Right atrium auricular region (tissue), 2 donors: ENCODE data around the gene FAM236C. TPM values are rescaled to one million over a fixed set of nuclear protein-coding genes. Genes with fewer than 3 reads are reported as not detected.
"Not testable (repeated sequence)": the region's sequence is repeated elsewhere in the genome, so short reads cannot be mapped to it uniquely, and the experiment has no call there.

Experiments used
- DNase-seq: peaks from one replicate; pipeline ENCODE4 v3.0.0-alpha.2; 2019; ENCODE audit warnings: low spot score
- H3K27ac ChIP-seq, 2 donors: fragments of 200-600 bp; sonication (generic); 1 replicate in 1 of 2; 2 replicates in 1 of 2; pipeline ENCODE4 v1.5.1; 2016 to 2019
- H3K27me3 ChIP-seq, 2 donors: fragments of 200-600 bp; sonication (generic); one replicate each; pipeline versions ENCODE4 v1.5.1 to v1.6.0; 2017 to 2019
- H3K36me3 ChIP-seq: fragments of 200-600 bp; sonication (generic); one replicate; pipeline ENCODE4 v1.5.1; 2016
- H3K4me1 ChIP-seq, 2 donors: fragments of 200-600 bp; sonication (generic); one replicate each; pipeline versions ENCODE4 v1.5.1 to v1.6.0; 2017 to 2019
- H3K4me3 ChIP-seq, 2 donors: fragments of 200-600 bp; sonication (generic); 1 replicate in 1 of 2; 2 replicates in 1 of 2; pipeline ENCODE4 v1.5.1; 2017 to 2019; ENCODE audit warnings: mild to moderate bottlenecking in 1 of 2, moderate library complexity in 1 of 2
- H3K9me3 ChIP-seq, 2 donors: fragments of 200-600 bp; sonication (generic); one replicate each; pipeline ENCODE4 v1.5.1; 2019
- total RNA-seq, 2 donors: library from RNA; depleted of rRNA; stranded (reverse); fragments of >200 nt; gene quantifications; one replicate each; pipeline ENCODE4 v1.1.0, GENCODE V29; 2016

The FAM236C gene
- not detected for total RNA-seq

DNA sequence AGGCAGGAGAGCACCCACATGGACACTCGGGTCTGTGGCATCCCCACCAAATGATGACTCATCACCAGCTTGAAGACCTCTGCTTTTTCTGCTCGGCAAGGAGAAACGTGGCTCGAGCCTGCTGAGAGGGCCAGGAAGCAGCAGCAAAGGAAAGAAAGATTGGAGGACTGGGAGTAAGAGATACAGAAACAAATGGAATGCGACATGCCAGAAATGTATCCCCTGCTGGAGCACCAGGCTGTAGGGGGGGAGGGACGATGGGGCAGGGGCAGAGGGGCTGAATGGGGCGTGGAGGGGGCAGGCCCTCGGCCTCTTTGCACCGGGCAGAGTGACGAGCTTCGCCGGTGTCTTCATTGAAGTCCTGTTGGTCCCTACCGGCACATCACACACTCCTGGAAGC, at the start of gene FAM236C:
TSS of gene FAM236C (plus strand) at position 301 of the 400 bp plus-strand sequence. CDS start 100 bp downstream, outside the sequence.
- not testable (repeated sequence) for H3K27me3 ChIP-seq, H3K4me3 ChIP-seq, H3K4me1 ChIP-seq, H3K27ac ChIP-seq, H3K36me3 ChIP-seq, DNase-seq, H3K9me3 ChIP-seq

DNA sequence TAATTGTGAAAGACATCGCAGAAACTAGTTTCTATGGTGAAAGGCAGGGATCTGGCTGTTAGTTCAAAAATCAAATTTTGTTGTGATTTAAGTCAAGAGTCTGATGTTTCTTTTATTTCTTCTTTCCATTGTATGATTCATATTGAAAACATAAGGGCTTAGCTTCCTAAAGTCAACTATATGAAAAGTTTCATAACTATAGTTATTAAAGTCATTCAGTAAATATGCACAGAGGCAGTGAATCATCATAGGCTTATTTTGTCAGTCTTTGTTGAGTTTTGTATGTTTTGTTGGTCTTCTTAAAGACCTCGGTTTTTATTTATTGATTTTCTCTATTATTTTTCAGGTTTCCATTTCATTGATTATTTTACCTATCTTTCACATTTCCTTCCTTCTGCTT, 29.5 kb upstream of the FAM236C start:
- not testable (repeated sequence) for H3K9me3 ChIP-seq, H3K4me3 ChIP-seq, H3K4me1 ChIP-seq, DNase-seq, H3K36me3 ChIP-seq, H3K27ac ChIP-seq, H3K27me3 ChIP-seq

- not testable (repeated sequence) for H3K36me3 ChIP-seq, DNase-seq, H3K27me3 ChIP-seq, H3K27ac ChIP-seq, H3K4me1 ChIP-seq, H3K4me3 ChIP-seq, H3K9me3 ChIP-seq
Measured at GRCh38 chrX:72889740-72890139, 22.7 kb upstream of the FAM236C start.

- H3K4me1 ChIP-seq, H3K4me3 ChIP-seq, H3K9me3 ChIP-seq, DNase-seq, H3K27ac ChIP-seq, H3K27me3 ChIP-seq, H3K36me3 ChIP-seq: not testable (repeated sequence)
Measured at GRCh38 chrX:72916096-72916495, 3.7 kb downstream of the FAM236C start.

- not testable (repeated sequence) for H3K27ac ChIP-seq, H3K9me3 ChIP-seq, H3K4me1 ChIP-seq, H3K36me3 ChIP-seq, H3K4me3 ChIP-seq, DNase-seq, H3K27me3 ChIP-seq
Measured at GRCh38 chrX:72932283-72932682, 19.9 kb downstream of the FAM236C start.

DNA sequence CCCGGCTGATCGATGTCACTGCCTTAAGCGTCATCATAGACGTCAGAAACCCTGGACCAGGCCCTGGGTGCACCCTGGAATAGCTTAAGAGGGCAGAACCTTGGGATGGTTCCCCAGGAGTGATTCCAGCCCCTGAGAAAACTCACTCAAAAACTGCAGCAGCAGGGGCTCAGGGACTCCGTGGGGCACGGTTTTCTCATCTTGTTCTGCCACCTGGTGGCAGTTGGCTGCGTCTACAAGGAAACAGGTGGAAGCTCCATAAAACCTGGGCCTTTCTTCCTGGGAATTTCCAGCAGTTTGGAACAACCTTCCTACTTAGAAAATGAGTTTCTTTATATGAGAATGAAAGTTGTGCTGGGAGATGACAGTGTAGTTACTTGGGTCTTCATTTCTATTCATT, 24.0 kb downstream of the FAM236C start:
- H3K9me3 ChIP-seq, H3K4me1 ChIP-seq, DNase-seq, H3K36me3 ChIP-seq, H3K4me3 ChIP-seq, H3K27ac ChIP-seq, H3K27me3 ChIP-seq: not testable (repeated sequence)

- not testable (repeated sequence) for H3K4me1 ChIP-seq, H3K9me3 ChIP-seq, H3K36me3 ChIP-seq, DNase-seq, H3K4me3 ChIP-seq, H3K27ac ChIP-seq, H3K27me3 ChIP-seq
Measured at GRCh38 chrX:72936882-72937455, 24.6 kb downstream of the FAM236C start.

- not testable (repeated sequence) for H3K4me3 ChIP-seq, H3K9me3 ChIP-seq, H3K27ac ChIP-seq, H3K27me3 ChIP-seq, DNase-seq, H3K4me1 ChIP-seq, H3K36me3 ChIP-seq
Measured at GRCh38 chrX:72937906-72938305, 25.5 kb downstream of the FAM236C start, which contains the start of gene FAM236A. Gene FAM236A, plus strand, starts transcription at chrX:72938206. Its CDS starts 57 bp downstream, at chrX:72938263.

DNA sequence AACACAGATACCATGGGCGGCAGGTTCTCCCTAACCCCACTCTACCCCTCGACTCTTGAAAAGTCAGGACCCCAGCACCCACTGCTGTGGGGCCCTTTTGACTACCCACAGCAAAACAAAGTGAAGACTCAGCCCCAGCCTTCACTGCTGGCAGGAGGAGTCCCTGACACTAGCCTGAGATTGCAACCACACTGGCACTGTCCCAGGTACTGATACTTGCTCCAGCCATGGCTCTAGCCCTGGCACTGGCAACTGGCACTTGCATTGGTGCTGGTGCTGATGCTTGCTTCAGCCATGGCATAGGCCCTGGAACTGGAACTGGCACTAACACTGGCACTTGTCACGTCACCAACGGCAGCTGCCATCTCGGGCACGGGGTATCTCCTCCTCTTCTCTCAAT, 29.9 kb downstream of the FAM236C start:
- H3K4me3 ChIP-seq, H3K9me3 ChIP-seq, H3K27ac ChIP-seq, H3K27me3 ChIP-seq, H3K4me1 ChIP-seq, DNase-seq, H3K36me3 ChIP-seq: not testable (repeated sequence)

- H3K36me3 ChIP-seq, H3K4me3 ChIP-seq, H3K27me3 ChIP-seq, DNase-seq, H3K27ac ChIP-seq, H3K4me1 ChIP-seq, H3K9me3 ChIP-seq: not testable (repeated sequence)
Measured at GRCh38 chrX:72943035-72943818, 30.8 kb downstream of the FAM236C start.

DNA sequence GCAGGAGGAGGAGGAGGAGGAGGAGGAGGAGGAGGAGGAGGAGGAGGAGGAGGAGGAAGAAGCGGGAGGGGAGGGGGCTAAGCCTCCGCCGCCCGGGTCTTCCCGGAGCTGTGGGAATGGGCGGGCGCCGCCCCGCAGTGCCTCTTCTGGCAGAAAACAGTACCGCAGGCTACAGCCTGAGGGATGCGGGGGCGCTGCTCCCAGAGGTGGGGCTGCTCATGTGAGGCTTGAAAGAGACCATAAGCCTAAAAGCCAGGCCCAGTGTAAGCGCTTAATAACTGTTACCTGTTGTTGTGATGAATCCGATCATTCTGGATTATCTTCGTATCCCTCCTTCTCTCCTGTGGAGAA, 31.4 kb downstream of the FAM236C start, which contains the start of gene DMRTC1:
TSS of gene DMRTC1 (minus strand) at position 19 of the 351 bp plus-strand sequence. CDS start 68,143 bp downstream, outside the sequence.
- not testable (repeated sequence) for H3K27ac ChIP-seq, H3K27me3 ChIP-seq, H3K4me3 ChIP-seq, DNase-seq, H3K36me3 ChIP-seq, H3K9me3 ChIP-seq, H3K4me1 ChIP-seq

- H3K4me1 ChIP-seq, H3K27me3 ChIP-seq, DNase-seq, H3K36me3 ChIP-seq, H3K4me3 ChIP-seq, H3K9me3 ChIP-seq, H3K27ac ChIP-seq: not testable (repeated sequence)
Measured at GRCh38 chrX:72959971-72960370, 47.6 kb downstream of the FAM236C start.
